ENCODE results near the gene ATPAF2.

DNA sequence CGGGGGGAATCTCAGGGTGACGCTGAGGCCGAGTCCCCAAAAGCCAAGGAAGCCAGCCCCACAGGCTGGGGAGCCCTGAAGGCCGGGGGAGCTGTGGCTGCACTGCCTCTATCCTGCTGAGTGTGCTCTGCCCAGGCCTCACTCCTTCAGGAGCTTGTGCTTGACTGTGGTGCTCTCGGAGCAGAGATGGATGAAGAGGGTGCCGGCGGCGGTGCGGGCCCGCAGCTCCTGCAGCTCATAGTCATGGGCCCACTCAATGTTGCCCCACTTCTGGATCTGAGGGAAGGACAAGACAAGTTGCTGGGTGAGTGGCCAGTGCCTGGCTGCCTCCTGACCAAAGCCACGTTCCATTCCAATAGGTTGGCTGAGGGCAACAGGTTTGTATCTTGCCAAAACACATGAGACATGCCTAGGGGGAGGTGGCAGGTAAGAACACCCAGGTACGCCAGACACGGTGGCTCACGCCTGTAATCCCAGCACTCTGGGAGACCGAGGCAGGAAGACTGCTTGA, 20.5 kb downstream of the ATPAF2 start:
- TF ChIP-seq SREBF2 (IDR thresholded peaks at IDR 0.05; ENCODE audit: low read length): no peak
- no peak for TF ChIP-seq BHLHE40 (IDR thresholded peaks at IDR 0.05; ENCODE audit: borderline replicate concordance in 1 of 2, low read depth in 2 of 2, low read length in 1 of 2)
- TF ChIP-seq, protein P1, sequence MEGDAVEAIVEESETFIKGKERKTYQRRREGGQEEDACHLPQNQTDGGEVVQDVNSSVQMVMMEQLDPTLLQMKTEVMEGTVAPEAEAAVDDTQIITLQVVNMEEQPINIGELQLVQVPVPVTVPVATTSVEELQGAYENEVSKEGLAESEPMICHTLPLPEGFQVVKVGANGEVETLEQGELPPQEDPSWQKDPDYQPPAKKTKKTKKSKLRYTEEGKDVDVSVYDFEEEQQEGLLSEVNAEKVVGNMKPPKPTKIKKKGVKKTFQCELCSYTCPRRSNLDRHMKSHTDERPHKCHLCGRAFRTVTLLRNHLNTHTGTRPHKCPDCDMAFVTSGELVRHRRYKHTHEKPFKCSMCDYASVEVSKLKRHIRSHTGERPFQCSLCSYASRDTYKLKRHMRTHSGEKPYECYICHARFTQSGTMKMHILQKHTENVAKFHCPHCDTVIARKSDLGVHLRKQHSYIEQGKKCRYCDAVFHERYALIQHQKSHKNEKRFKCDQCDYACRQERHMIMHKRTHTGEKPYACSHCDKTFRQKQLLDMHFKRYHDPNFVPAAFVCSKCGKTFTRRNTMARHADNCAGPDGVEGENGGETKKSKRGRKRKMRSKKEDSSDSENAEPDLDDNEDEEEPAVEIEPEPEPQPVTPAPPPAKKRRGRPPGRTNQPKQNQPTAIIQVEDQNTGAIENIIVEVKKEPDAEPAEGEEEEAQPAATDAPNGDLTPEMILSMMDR (IDR thresholded peaks at IDR 0.05 in 2 of 3, conservative IDR thresholded peaks at IDR 0.05 in 1 of 3; ENCODE audit: control insufficient read depth in 2 of 3, extremely low read depth in 1 of 3, insufficient read depth in 1 of 3, low read depth in 3 of 3, low read length in 3 of 3): no peak
- no peak for TF ChIP-seq IRF4 (IDR thresholded peaks at IDR 0.05; ENCODE audit: low read depth, low read length)
- TF ChIP-seq ASH2L (IDR thresholded peaks at IDR 0.05; ENCODE audit: borderline replicate concordance, low read depth): no peak
